ENCODE measurements around the gene ARF4. TPM values are rescaled to one million over a fixed set of nuclear protein-coding genes. Genes with fewer than 3 reads are reported as not detected.

ARF4 gene
- total and polyA plus RNA-seq, 2 of the 4 experiments (the other 2 are of a cell fraction), result 172 to 412 TPM

- CTCF ChIA-PET, result no interaction called here
- Histone ChIP-seq H3K18ac (ENCODE audit: low read depth, low read length) (no peak overlapping the region), H3K9me3 (ENCODE audit: control insufficient read depth, insufficient read depth, low read length) (no peaks in the 10 kb centered on the region), H3K4me2 (ENCODE audit: low read depth, low read length) (no peak overlapping the region), H2BK15ac (ENCODE audit: low read depth, low read length) (no peak overlapping the region), H3K23ac (ENCODE audit: low read depth, low read length) (no peak overlapping the region), H2AK9ac (replicated peaks; ENCODE audit: low read depth, low read length, poor library complexity) (no peak overlapping the region), H2BK120ac (ENCODE audit: low read depth, low read length) (no peak overlapping the region), H4K91ac (ENCODE audit: insufficient read depth, low read depth, low read length) (no peak overlapping the region), H2AFZ (replicated peaks; ENCODE audit: low read length, poor library complexity) (no peak overlapping the region), H3K79me1 (ENCODE audit: low read depth in 1 of 2, low read length in 2 of 2) (no peaks in the 10 kb centered on the region), H4K20me1 (ENCODE audit: insufficient read depth, low read length) (no peaks in the 10 kb centered on the region), H2BK20ac (ENCODE audit: low read depth, low read length) (no peak overlapping the region), H4K5ac (ENCODE audit: low read depth, low read length) (no peak overlapping the region), H2AK5ac (ENCODE audit: low read depth, low read length) (no peak overlapping the region), H3K4me1 (ENCODE audit: control insufficient read depth, insufficient read depth, low read length) (no peaks in the 10 kb centered on the region), H3K14ac (replicated peaks; ENCODE audit: low read depth, low read length) (no peak overlapping the region), H3K27ac (ENCODE audit: insufficient read depth, low read length) (no peak overlapping the region), H3K56ac (ENCODE audit: extremely low read depth, insufficient read depth, low read length) (no peak overlapping the region), H2BK5ac (ENCODE audit: low read depth, low read length, poor library complexity, severe bottlenecking) (no peak overlapping the region), H3K9ac (ENCODE audit: low read depth, low read length) (no peak overlapping the region), H3K36me3 (ENCODE audit: control insufficient read depth, insufficient read depth, low read length) (peaks cover 14% of the 10 kb centered on the region), H3K4ac (ENCODE audit: low read depth, low read length) (no peak overlapping the region), H3K9me1 (ENCODE audit: insufficient read depth, low read length) (no peaks in the 10 kb centered on the region; the same call in 1 of the 2 replicates), H3K4me3 (ENCODE audit: insufficient read depth, low read depth, low read length) (no peak overlapping the region), H4K8ac (ENCODE audit: low read depth in 2 of 2, low read length in 2 of 2) (no peak overlapping the region), H3K27me3 (ENCODE audit: control insufficient read depth, insufficient read depth, low read length) (no peaks in the 10 kb centered on the region)
- in situ Hi-C loops (cut with MboI; ENCODE audit: low sequenced_read_pairs) (no loop called here), intact Hi-C loops (cut with micrococcal nuclease) (no loop called here), dilution Hi-C loops (cut with HindIII; ENCODE audit: low sequenced_read_pairs, unreplicated experiment) (no loop called here)
- no peak for DNase-seq
- WGBS, 2 experiments (ENCODE audit: extremely low coverage in 2 of 2, insufficient read length in 1 of 2), result 100% methylated on average over 1 of the region's 3 CpGs; no CpG with 5 or more reads in 1 of the 2 experiments
- POLR2A ChIA-PET (ENCODE audit: unreplicated experiment), result no interaction called here
- no peak for ATAC-seq (ENCODE audit: low read depth)
- BruUV-seq (replicated peaks), result no TSS peak
- TF ChIP-seq SMC3 (IDR thresholded peaks at IDR 0.05; ENCODE audit: low read depth, low read length) (no peak), NFE2L2 (IDR thresholded peaks at IDR 0.05; ENCODE audit: low read depth, low read length) (no peak), RCOR1 (IDR thresholded peaks at IDR 0.05; ENCODE audit: insufficient replicate concordance, low read length) (no peak), CEBPB (IDR thresholded peaks at IDR 0.05; ENCODE audit: low read depth, low read length) (no peak), RFX5 (IDR thresholded peaks at IDR 0.05; ENCODE audit: low read depth, low read length) (no peak), MAZ (IDR thresholded peaks at IDR 0.05; ENCODE audit: borderline replicate concordance, low read depth, low read length) (no peak), MXI1 (IDR thresholded peaks at IDR 0.05; ENCODE audit: borderline replicate concordance, low read depth, low read length) (no peak), BHLHE40 (IDR thresholded peaks at IDR 0.05; ENCODE audit: low read depth, low read length) (no peak)
- TF ChIP-seq, protein P1, sequence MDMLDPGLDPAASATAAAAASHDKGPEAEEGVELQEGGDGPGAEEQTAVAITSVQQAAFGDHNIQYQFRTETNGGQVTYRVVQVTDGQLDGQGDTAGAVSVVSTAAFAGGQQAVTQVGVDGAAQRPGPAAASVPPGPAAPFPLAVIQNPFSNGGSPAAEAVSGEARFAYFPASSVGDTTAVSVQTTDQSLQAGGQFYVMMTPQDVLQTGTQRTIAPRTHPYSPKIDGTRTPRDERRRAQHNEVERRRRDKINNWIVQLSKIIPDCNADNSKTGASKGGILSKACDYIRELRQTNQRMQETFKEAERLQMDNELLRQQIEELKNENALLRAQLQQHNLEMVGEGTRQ (IDR thresholded peaks at IDR 0.05; ENCODE audit: low read depth, low read length), result no peak
- TF ChIP-seq, protein P2, sequence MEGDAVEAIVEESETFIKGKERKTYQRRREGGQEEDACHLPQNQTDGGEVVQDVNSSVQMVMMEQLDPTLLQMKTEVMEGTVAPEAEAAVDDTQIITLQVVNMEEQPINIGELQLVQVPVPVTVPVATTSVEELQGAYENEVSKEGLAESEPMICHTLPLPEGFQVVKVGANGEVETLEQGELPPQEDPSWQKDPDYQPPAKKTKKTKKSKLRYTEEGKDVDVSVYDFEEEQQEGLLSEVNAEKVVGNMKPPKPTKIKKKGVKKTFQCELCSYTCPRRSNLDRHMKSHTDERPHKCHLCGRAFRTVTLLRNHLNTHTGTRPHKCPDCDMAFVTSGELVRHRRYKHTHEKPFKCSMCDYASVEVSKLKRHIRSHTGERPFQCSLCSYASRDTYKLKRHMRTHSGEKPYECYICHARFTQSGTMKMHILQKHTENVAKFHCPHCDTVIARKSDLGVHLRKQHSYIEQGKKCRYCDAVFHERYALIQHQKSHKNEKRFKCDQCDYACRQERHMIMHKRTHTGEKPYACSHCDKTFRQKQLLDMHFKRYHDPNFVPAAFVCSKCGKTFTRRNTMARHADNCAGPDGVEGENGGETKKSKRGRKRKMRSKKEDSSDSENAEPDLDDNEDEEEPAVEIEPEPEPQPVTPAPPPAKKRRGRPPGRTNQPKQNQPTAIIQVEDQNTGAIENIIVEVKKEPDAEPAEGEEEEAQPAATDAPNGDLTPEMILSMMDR (conservative IDR thresholded peaks at IDR 0.05; ENCODE audit: low read depth, low read length), result no peak
These were observed 27.7 kb upstream of the ARF4 start for GRCh38 chr3:57624801-57625200.

Measured in IMR-90 (cell line).